Measurements from ENCODE around the gene EHMT1. TPM values are rescaled to one million over a fixed set of nuclear protein-coding genes. Genes with fewer than 3 reads are reported as not detected.

Gene EHMT1
- total RNA-seq, 5 donors from 2014 or later (not counting 1 experiment from before 2014, with no cell fraction given) = 113 to 124 (median 121) TPM

GRCh38 chr9:137639303-137640051 lies 20.7 kb downstream of the EHMT1 start:
- peaks cover 55 to 61% (median 60%) of the 10 kb centered on the region in 3 donors for H3K4me1 Mint-ChIP-seq
- peak overlapping the region; percentile 73 to 80 (median 76) for H3K4me3 Mint-ChIP-seq
- H3K36me3 ChIP-seq (ENCODE audit: control insufficient read depth in 2 of 2, extremely low read depth in 1 of 2, insufficient read depth in 1 of 2, low read length in 1 of 2) = peaks cover 11 to 13% of the 10 kb centered on the region in 2 donors
- H3K9me3 ChIP-seq = no peaks in the 10 kb centered on the region
- no peaks in the 10 kb centered on the region for H3K27me3 ChIP-seq (replicated peaks in 1 of 2; ENCODE audit: control insufficient read depth in 2 of 2, extremely low read depth in 1 of 2, insufficient read depth in 2 of 2, low read length in 1 of 2)
- WGBS (ENCODE audit: insufficient coverage) = 90% methylated on average over 5 of the region's 12 CpGs
- peaks cover 18% of the 10 kb centered on the region for H3K36me3 Mint-ChIP-seq
- H3K4me1 ChIP-seq (ENCODE audit: control insufficient read depth in 1 of 2, extremely low read depth in 1 of 2, insufficient read depth in 2 of 2, low read length in 2 of 2) = peaks cover 7 to 26% of the 10 kb centered on the region in 2 experiments
- H3K4me3 ChIP-seq (ENCODE audit: control insufficient read depth in 1 of 2, extremely low read depth in 1 of 2, low read length in 1 of 2) = peak overlapping the region in 1 of 2 donors; percentile 24
- POLR2A ChIA-PET = no interaction called here
- DNase-seq = peak in 1 of 35 experiments; percentile 55
- ATAC-seq (replicated peaks in 1 of 4) = peak; percentile 78 to 95 (median 88)
- H3K27ac Mint-ChIP-seq = peak overlapping the region; percentile 91 to 96
- H3K27ac ChIP-seq (ENCODE audit: low read length) = peak overlapping the region; percentile 69
- H3K27me3 Mint-ChIP-seq = no peaks in the 10 kb centered on the region
- H3K9me3 Mint-ChIP-seq = no peaks in the 10 kb centered on the region
- CTCF ChIA-PET = interaction anchor here in 1 of 2 donors (1.0 kb wide), 1 partner anchor 11 kb away, joined by 4 read pairs; no protein-coding TSS in a partner anchor

GRCh38 chr9:137640862-137641261 lies 22.1 kb downstream of the EHMT1 start:
- H3K4me3 Mint-ChIP-seq = peak overlapping the region in 1 of 3 donors; percentile 16
- ChIA-PET CTCF (interaction anchor here in 1 of 2 donors (1.0 kb wide), 1 partner anchor 12 kb away, joined by 4 read pairs; no protein-coding TSS in a partner anchor), POLR2A (interaction anchor here in 1 of 2 donors (0.5 kb wide), 1 partner anchor 106 kb away, joined by 7 read pairs; no protein-coding TSS in a partner anchor)
- peaks cover 11 to 13% of the 10 kb centered on the region in 2 donors for H3K36me3 ChIP-seq (ENCODE audit: control insufficient read depth in 2 of 2, extremely low read depth in 1 of 2, insufficient read depth in 1 of 2, low read length in 1 of 2)
- H3K27ac Mint-ChIP-seq = peak overlapping the region; percentile 15 to 96
- H3K36me3 Mint-ChIP-seq = peaks cover 18% of the 10 kb centered on the region
- no peak for DNase-seq
- H3K4me1 ChIP-seq (ENCODE audit: control insufficient read depth in 1 of 2, extremely low read depth in 1 of 2, insufficient read depth in 2 of 2, low read length in 2 of 2) = peaks cover 7 to 31% of the 10 kb centered on the region in 2 experiments
- 100% methylated on average over 2 of the region's 5 CpGs for WGBS (ENCODE audit: insufficient coverage)
- H3K27me3 Mint-ChIP-seq = no peaks in the 10 kb centered on the region
- no peaks in the 10 kb centered on the region for H3K9me3 ChIP-seq
- ATAC-seq (replicated peaks in 1 of 4) = no peak
- H3K4me3 ChIP-seq (ENCODE audit: control insufficient read depth in 1 of 2, extremely low read depth in 1 of 2, low read length in 1 of 2) = no peak overlapping the region
- H3K4me1 Mint-ChIP-seq = peaks cover 58 to 62% (median 62%) of the 10 kb centered on the region in 3 donors
- H3K27me3 ChIP-seq (replicated peaks in 1 of 2; ENCODE audit: control insufficient read depth in 2 of 2, extremely low read depth in 1 of 2, insufficient read depth in 2 of 2, low read length in 1 of 2) = no peaks in the 10 kb centered on the region
- no peaks in the 10 kb centered on the region for H3K9me3 Mint-ChIP-seq
- no peak overlapping the region for H3K27ac ChIP-seq (ENCODE audit: low read length)

- H3K27me3 Mint-ChIP-seq = no peaks in the 10 kb centered on the region
- no peak for ATAC-seq (replicated peaks in 1 of 4)
- H3K27ac Mint-ChIP-seq = no peak overlapping the region
- ChIA-PET POLR2A (no interaction called here), CTCF (no interaction called here)
- H3K9me3 ChIP-seq = no peaks in the 10 kb centered on the region
- H3K4me3 Mint-ChIP-seq = no peak overlapping the region
- peaks cover 24% of the 10 kb centered on the region for H3K36me3 Mint-ChIP-seq
- H3K9me3 Mint-ChIP-seq = no peaks in the 10 kb centered on the region
- H3K36me3 ChIP-seq (ENCODE audit: control insufficient read depth in 2 of 2, extremely low read depth in 1 of 2, insufficient read depth in 1 of 2, low read length in 1 of 2) = peaks cover 13 to 14% of the 10 kb centered on the region in 2 donors
- H3K4me3 ChIP-seq (ENCODE audit: control insufficient read depth in 1 of 2, extremely low read depth in 1 of 2, low read length in 1 of 2) = no peak overlapping the region
- no peaks in the 10 kb centered on the region for H3K27me3 ChIP-seq (replicated peaks in 1 of 2; ENCODE audit: control insufficient read depth in 2 of 2, extremely low read depth in 1 of 2, insufficient read depth in 2 of 2, low read length in 1 of 2)
- H3K4me1 ChIP-seq (ENCODE audit: control insufficient read depth in 1 of 2, extremely low read depth in 1 of 2, insufficient read depth in 2 of 2, low read length in 2 of 2) = peaks cover 6 to 40% of the 10 kb centered on the region in 2 experiments
- WGBS (ENCODE audit: insufficient coverage) = 90% methylated on average over 2 of the region's 10 CpGs
- H3K4me1 Mint-ChIP-seq = peaks cover 66 to 70% (median 67%) of the 10 kb centered on the region in 3 donors
- no peak for DNase-seq
- H3K27ac ChIP-seq (ENCODE audit: low read length) = no peak overlapping the region
Measured at GRCh38 chr9:137642118-137642601, 23.4 kb downstream of the EHMT1 start.

GRCh38 chr9:137642892-137643291 lies 24.1 kb downstream of the EHMT1 start:
- H3K4me3 ChIP-seq (ENCODE audit: control insufficient read depth in 1 of 2, extremely low read depth in 1 of 2, low read length in 1 of 2) = no peak overlapping the region
- H3K4me1 ChIP-seq (ENCODE audit: control insufficient read depth in 1 of 2, extremely low read depth in 1 of 2, insufficient read depth in 2 of 2, low read length in 2 of 2) = peaks cover 8 to 46% of the 10 kb centered on the region in 2 experiments
- DNase-seq (no peak), ATAC-seq (replicated peaks in 1 of 4) (no peak)
- Mint-ChIP-seq H3K9me3 (no peaks in the 10 kb centered on the region), H3K27me3 (no peaks in the 10 kb centered on the region), H3K4me3 (no peak overlapping the region), H3K36me3 (peaks cover 26% of the 10 kb centered on the region), H3K4me1 (peaks cover 67 to 72% (median 68%) of the 10 kb centered on the region in 3 donors), H3K27ac (no peak overlapping the region)
- ChIA-PET POLR2A (interaction anchor here in 1 of 2 donors (0.7 kb wide), 1 partner anchor 123 kb away, joined by 6 read pairs; no protein-coding TSS in a partner anchor), CTCF (no interaction called here)
- peaks cover 12 to 14% of the 10 kb centered on the region in 2 donors for H3K36me3 ChIP-seq (ENCODE audit: control insufficient read depth in 2 of 2, extremely low read depth in 1 of 2, insufficient read depth in 1 of 2, low read length in 1 of 2)
- no peaks in the 10 kb centered on the region for H3K27me3 ChIP-seq (replicated peaks in 1 of 2; ENCODE audit: control insufficient read depth in 2 of 2, extremely low read depth in 1 of 2, insufficient read depth in 2 of 2, low read length in 1 of 2)
- no peaks in the 10 kb centered on the region for H3K9me3 ChIP-seq
- WGBS (ENCODE audit: insufficient coverage) = 100% methylated on average over 1 of the region's 5 CpGs
- H3K27ac ChIP-seq (ENCODE audit: low read length) = no peak overlapping the region

GRCh38 chr9:137643921-137644320 lies 25.1 kb downstream of the EHMT1 start:
- no peak for ATAC-seq (replicated peaks in 1 of 4)
- H3K36me3 ChIP-seq (ENCODE audit: control insufficient read depth in 2 of 2, extremely low read depth in 1 of 2, insufficient read depth in 1 of 2, low read length in 1 of 2) = peaks cover 11 to 19% of the 10 kb centered on the region in 2 donors
- Mint-ChIP-seq H3K9me3 (no peaks in the 10 kb centered on the region), H3K4me3 (no peak overlapping the region), H3K27ac (no peak overlapping the region), H3K27me3 (no peaks in the 10 kb centered on the region), H3K4me1 (peaks cover 62 to 68% (median 66%) of the 10 kb centered on the region in 3 donors), H3K36me3 (peaks cover 32% of the 10 kb centered on the region)
- no peaks in the 10 kb centered on the region for H3K27me3 ChIP-seq (replicated peaks in 1 of 2; ENCODE audit: control insufficient read depth in 2 of 2, extremely low read depth in 1 of 2, insufficient read depth in 2 of 2, low read length in 1 of 2)
- ChIA-PET CTCF (no interaction called here), POLR2A (no interaction called here)
- no peak overlapping the region for H3K4me3 ChIP-seq (ENCODE audit: control insufficient read depth in 1 of 2, extremely low read depth in 1 of 2, low read length in 1 of 2)
- H3K27ac ChIP-seq (ENCODE audit: low read length) = no peak overlapping the region
- peaks cover 5 to 38% of the 10 kb centered on the region in 2 experiments for H3K4me1 ChIP-seq (ENCODE audit: control insufficient read depth in 1 of 2, extremely low read depth in 1 of 2, insufficient read depth in 2 of 2, low read length in 2 of 2)
- no peak for DNase-seq
- WGBS (ENCODE audit: insufficient coverage) = 95% methylated on average over 9 of the region's 14 CpGs
- H3K9me3 ChIP-seq = no peaks in the 10 kb centered on the region

GRCh38 chr9:137645211-137645610 lies 26.4 kb downstream of the EHMT1 start:
- peaks cover 3 to 38% of the 10 kb centered on the region in 2 experiments for H3K4me1 ChIP-seq (ENCODE audit: control insufficient read depth in 1 of 2, extremely low read depth in 1 of 2, insufficient read depth in 2 of 2, low read length in 2 of 2)
- Mint-ChIP-seq H3K4me1 (peaks cover 60 to 68% (median 65%) of the 10 kb centered on the region in 3 donors), H3K27ac (no peak overlapping the region), H3K36me3 (peaks cover 34% of the 10 kb centered on the region), H3K27me3 (no peaks in the 10 kb centered on the region), H3K9me3 (no peaks in the 10 kb centered on the region), H3K4me3 (no peak overlapping the region)
- POLR2A ChIA-PET = no interaction called here
- CTCF ChIA-PET = no interaction called here
- H3K9me3 ChIP-seq = no peaks in the 10 kb centered on the region
- no peak overlapping the region for H3K4me3 ChIP-seq (ENCODE audit: control insufficient read depth in 1 of 2, extremely low read depth in 1 of 2, low read length in 1 of 2)
- WGBS (ENCODE audit: insufficient coverage) = 92% methylated on average over 2 of the region's 5 CpGs
- DNase-seq (no peak), ATAC-seq (replicated peaks in 1 of 4) (no peak)
- H3K36me3 ChIP-seq (ENCODE audit: control insufficient read depth in 2 of 2, extremely low read depth in 1 of 2, insufficient read depth in 1 of 2, low read length in 1 of 2) = peaks cover 14 to 20% of the 10 kb centered on the region in 2 donors
- H3K27me3 ChIP-seq (replicated peaks in 1 of 2; ENCODE audit: control insufficient read depth in 2 of 2, extremely low read depth in 1 of 2, insufficient read depth in 2 of 2, low read length in 1 of 2) = no peaks in the 10 kb centered on the region
- H3K27ac ChIP-seq (ENCODE audit: low read length) = no peak overlapping the region

Measured in T-cell (primary cell).